ENCODE measurements around the gene KLB. TPM values are rescaled to one million over a fixed set of nuclear protein-coding genes. Genes with fewer than 3 reads are reported as not detected.
"Not testable (repeated sequence)": the region's sequence is repeated elsewhere in the genome, so short reads cannot be mapped to it uniquely, and the experiment has no call there.

The KLB gene
- not detected for total RNA-seq

DNA sequence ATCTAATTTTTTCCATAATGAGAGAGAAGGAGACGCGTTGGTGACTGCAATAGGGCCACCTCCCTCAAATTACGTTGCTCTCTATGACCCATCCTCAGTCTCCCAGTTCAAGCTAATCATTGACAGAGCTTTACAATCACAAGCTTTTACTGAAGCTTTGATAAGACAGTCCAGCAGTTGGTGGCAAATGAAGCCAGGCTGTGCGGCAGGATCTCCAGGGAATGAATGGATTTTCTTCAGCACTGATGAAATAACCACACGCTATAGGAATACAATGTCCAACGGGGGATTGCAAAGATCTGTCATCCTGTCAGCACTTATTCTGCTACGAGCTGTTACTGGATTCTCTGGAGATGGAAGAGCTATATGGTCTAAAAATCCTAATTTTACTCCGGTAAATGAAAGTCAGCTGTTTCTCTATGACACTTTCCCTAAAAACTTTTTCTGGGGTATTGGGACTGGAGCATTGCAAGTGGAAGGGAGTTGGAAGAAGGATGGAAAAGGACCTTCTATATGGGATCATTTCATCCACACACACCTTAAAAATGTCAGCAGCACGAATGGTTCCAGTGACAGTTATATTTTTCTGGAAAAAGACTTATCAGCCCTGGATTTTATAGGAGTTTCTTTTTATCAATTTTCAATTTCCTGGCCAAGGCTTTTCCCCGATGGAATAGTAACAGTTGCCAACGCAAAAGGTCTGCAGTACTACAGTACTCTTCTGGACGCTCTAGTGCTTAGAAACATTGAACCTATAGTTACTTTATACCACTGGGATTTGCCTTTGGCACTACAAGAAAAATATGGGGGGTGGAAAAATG lies at the start of gene KLB:
KLB (plus strand) TSS at position 168 of the 821 bp plus-strand sequence; CDS start at position 188, 20 bp downstream.
- no peak for DNase-seq

- no peak for DNase-seq
Measured at GRCh38 chr4:39357002-39357401, 49.7 kb upstream of the KLB start.

DNA sequence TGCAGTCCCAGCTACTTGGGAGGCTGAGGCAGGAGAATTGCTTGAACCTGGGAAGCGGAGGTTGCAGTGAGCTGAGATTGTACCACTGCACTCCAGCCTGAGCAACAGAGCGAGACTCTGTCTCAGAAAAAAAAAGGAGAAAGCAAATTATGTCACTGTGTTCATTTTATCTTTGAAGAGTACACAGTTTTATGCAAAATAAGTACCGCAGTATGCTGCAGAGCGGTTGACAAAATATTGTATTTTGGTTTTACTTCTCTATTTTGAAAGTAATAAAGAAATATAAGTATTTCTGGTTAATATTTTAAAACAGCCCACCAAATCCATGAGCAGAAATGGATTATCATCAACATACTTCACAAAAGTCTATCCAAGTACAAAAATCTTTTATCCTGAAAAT lies 46.1 kb upstream of the KLB start:
- not testable (repeated sequence) for DNase-seq

DNA sequence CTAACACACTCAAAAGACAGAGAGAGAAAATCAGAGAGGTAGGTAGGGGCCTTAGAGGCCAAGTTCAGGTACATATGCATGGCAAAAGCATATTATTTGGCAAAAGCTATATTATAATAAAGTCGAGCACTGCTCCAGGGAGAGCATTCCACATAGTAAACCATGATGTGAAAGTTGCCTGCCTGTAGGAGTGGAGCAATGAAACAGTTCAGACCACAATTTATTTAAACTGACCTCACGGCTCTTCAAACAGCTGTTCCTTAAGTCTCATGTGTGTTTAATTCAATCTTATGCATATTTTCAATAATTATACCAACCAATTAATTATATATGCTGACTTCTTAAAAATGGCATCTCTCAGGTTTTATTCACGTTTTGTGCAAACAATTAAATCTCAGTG lies 43.9 kb upstream of the KLB start:
- no peak for DNase-seq

DNA sequence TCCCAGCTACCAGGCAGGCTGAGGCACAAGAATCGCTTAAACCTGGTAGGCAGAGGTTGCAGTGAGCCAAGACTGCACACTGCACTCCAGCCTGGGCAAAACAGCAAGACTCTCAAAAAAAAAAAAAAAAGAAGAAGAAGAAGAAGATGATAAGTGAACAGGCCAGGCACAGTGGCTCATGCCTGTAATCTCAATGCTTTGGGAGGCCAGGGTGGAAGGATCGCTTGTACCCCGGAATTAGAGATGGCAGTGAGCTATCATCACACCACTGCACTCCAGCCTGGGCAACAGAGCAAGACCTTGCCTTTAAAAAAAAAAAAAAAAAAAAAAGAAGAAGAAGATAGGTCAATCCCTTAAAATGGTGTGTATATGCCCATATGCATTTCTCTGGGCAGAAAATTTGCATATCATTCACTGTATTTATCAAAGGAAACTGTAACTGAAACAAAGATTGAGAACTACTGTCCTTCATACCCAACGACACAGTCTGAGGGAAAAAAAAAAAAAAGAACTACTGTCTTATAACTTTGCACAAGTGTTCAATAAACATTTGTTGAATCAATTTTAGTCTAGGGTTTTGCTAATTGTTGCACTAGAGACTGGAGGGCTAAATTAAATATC lies 42.8 kb upstream of the KLB start:
- DNase-seq: no peak

DNA sequence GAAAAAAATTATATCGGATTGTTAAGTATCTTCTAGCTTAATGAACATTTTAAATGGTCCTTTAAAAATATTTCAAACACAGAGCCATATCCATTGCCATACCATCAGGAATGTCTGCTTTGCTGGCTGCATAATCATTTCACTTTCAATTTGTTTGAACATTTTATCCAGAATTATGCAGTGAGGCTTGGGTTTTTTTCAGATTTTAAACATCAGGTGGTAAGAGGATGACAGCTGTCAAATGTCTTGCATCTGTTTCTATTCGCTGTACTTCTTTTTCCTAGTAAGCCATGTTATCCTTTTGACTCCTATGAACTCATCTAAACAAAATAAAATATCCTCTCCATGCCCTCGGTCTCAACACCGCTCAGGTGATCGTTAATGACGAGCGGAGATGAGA lies 41.4 kb upstream of the KLB start:
- DNase-seq: no peak

DNA sequence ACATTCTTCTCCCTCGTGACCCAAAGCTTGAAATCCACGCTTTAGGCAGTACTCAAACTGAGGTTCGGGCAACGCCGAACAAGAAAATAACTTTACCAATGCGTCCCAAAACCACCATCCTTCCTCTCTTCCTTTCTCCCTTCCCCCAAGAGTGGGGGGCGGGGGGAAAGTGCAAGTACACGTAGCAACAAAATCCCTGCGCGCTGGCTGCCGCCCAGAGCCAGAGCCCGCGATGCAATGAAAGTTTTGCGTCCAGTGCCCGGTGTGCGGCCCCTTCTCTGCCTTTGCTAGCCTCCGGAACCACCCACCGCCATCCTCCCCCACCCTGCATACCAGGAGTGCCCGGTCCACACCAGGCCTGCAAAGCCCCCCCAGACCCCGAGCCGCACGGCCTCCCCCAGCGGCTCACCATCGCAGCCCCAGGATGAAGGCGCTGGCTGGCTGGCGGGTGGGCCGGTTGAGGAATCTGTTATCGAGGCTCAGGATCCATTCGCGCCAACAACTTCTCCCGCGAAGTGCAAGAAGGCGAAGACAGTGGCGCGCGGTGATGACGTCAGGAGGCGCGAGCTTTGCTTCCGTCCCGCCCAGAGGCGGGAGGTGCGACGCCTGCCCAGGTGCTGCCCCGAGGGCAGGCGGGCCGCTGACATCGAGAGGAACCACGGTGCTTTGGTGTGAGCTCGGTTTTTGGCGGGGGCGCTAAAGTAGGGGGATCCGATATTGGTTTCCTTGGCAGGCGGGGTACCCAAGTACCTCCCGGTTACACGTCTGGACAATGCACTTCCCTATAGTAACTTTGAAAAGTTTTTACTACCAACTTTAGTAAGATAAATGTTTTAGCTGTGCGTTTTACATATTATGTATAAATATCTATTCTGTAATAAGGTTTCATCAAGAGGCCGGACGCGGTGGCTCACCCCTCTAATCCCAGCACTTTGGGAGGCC lies 40.6 kb upstream of the KLB start, which contains the start of gene RFC1:
RFC1 (minus strand) TSS at position 533 of the 942 bp plus-strand sequence; CDS start at position 412, 121 bp downstream.
- peak; percentile 71 for DNase-seq

GRCh38 chr4:39367166-39367565 lies 39.6 kb upstream of the KLB start:
- DNase-seq: no peak

DNA sequence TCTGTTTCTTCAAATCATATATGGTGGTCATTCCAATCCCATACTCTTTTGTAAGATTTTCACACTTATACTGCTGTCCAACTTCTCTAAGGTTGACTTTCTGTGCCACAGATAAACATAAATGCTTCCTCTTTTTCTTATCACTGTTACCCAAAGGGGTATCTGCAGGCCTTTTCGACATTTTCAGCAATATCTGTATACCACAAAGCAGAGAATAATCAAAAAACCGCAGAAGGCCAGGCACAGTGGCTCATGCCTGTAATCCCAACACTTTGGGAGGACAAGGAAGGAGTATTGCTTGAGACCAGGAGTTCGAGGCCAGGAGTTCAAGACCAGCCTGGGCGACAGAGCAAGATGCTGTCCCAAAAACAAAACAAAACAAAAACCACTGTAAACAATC lies 37.4 kb upstream of the KLB start:
- DNase-seq: no peak

DNA sequence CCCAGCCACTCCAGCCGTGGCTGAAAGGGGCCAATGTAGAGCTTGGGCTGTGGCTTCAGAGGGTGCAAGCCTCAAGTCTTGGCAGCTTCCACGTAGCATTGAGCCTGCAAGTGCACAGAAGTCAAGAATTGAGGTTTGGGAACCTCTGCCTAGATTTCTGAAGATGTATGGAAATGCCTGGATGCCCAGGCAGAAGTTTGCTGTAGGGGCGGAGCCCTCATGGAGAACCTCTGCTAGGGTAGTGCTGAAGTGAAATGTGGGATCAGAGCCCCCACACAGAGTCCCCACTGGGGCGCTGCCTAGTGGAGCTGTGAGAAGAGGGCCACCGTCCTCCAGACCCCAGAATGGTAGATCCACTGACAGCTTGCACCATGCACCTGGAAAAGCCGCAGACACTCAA lies 35.5 kb upstream of the KLB start:
- DNase-seq: not testable (repeated sequence)

GRCh38 chr4:39375478-39375877 lies 31.3 kb upstream of the KLB start:
- DNase-seq: no peak

- no peak for DNase-seq
Measured at GRCh38 chr4:39383690-39384089, 23.0 kb upstream of the KLB start.

DNA sequence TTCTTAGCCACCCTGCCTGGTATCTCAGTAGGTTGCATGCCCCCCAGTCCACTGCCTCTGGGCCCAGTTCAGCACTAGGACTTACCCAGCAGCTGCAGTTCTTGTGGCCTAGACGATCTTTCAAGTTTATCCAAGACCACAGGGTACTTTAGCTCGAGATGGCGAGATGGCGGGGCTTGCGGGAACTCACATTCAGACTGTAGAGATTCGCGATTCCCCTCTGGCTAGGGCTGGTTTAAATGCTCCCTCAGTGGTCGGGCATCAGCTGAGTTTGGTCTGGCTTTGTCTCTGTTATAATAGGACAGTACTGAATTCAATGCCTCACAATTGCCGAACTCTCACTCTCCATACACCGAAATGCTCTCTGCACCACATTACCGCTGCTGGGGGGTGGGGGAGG lies 22.2 kb upstream of the KLB start:
- no peak for DNase-seq

GRCh38 chr4:39390603-39391002 lies 16.1 kb upstream of the KLB start:
- DNase-seq: no peak

- DNase-seq: no peak
Measured at GRCh38 chr4:39394706-39395105, 12.0 kb upstream of the KLB start.

DNA sequence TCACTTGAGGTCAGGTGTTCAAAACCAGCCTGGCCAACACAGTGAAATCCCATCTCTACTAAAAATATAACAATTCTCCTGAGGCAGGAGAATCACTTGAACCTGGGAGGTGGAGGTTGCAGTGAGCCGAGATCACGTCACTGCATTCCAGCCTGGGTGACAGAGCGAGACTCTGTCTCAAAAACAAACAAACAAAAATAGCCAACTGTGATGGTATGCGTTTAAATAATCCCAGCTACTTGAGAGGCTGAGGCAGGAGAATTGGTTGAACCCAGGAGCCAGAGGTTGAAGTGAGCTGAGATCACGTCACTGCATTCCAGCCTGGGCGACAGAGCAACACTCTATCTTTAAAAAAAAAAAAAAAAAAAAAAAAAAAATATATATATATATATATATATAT lies 5.1 kb upstream of the KLB start:
- DNase-seq: not testable (repeated sequence)

DNA sequence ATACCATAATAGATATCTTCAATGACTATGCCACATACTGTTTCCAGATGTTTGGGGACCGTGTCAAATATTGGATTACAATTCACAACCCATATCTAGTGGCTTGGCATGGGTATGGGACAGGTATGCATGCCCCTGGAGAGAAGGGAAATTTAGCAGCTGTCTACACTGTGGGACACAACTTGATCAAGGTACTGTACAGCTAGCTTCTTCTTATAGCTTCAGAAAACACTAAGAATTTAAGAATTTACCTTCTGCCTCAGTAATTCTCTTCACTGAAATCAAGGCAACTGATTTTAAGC lies 805 bp downstream of the KLB start:
- DNase-seq: no peak

GRCh38 chr4:39410415-39410814 lies 3.7 kb downstream of the KLB start:
- no peak for DNase-seq

DNA sequence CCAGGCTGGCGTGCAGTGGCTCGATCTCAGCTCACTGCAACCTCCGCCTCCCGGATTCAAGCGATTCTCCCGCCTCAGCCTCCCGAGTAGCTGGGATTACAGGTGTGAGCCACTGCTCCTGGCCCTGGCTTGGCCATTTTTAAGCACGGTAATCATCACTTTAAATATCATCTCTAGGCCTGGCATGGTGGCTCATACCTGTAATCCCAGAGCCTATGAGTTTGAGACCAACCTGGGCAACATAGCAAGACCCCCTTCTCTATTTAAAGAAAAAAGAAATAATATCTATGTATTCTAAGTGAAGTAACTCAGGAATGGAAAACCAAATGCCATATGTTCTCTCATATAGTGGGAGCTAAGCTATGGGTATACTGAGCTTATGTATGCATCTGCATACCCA lies 4.8 kb downstream of the KLB start:
- not testable (repeated sequence) for DNase-seq

- no peak for DNase-seq
Measured at GRCh38 chr4:39415678-39416283, 9.1 kb downstream of the KLB start.

DNA sequence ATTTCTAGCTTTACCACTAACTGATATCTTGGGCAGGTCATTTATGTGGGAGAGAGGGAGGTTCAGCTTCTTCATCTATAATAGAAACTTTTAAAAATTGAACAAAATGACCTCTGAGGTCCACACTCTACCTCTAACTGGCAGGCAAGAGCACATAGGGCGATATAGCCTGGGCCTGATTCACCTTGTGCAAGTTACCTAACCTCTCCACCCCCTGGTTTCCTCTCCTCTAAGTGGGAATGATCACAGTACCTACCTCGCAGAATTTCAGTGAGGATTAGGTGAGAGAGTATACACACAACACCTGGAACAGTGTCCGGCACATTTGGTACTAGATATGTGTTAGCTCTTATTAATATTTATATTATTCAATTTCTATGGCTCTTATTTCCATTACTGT lies 15.5 kb downstream of the KLB start:
- no peak for DNase-seq

DNA sequence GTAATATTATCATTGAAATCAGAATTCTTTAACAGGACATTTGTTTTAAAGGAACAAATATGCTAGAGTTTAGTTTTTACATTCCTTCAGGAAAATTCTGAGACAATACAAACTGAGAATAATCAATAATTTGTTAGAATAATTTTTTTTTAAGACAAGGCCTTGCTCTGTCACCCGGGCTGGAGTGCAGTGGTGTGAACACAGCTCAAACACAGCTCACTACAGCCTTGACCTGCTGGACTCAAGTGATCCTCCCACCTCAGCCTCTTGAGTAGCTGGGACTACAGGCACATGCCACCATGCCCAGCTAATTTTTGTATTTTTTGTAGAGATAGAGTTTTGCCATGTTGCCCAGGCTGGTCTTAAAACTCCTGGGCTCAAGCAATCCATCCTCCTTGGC lies 18.6 kb downstream of the KLB start:
- not testable (repeated sequence) for DNase-seq

DNA sequence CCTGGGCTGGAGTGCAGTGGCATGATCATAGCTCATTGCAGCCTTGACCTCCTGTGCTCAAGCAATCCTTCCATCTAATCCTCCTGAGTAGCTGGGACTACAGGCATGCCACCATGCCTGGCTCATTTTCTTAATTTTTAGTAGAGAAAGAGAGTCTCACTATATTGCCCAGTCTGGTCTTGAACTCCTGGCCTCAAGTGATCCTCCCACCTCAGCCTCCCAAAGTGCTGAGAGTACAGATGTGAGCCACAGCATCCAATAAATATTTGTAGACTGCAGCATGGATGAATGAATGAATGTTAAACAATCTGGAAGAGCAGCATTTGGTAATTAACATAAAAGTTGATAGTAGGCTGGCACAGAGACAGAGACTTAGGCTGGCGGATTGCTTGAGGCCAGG lies 20.0 kb downstream of the KLB start:
- DNase-seq: no peak

All from occipital lobe (tissue), 2 donors.